GM12892 (cell line): ENCODE results near the gene ARSH.
"Not testable (repeated sequence)": the region's sequence is repeated elsewhere in the genome, so short reads cannot be mapped to it uniquely, and the experiment has no call there.

ENCODE experiments used
- POLR2A ChIP-seq: IDR thresholded peaks from 2 replicates; pipeline ENCODE4 v1.6.1; 2011; ENCODE audit warnings: low read depth, low read length, control low read depth
- POLR2AphosphoS5 ChIP-seq: IDR thresholded peaks from 2 replicates; pipeline ENCODE4 v1.6.1; 2011; ENCODE audit warnings: low read depth, low read length, control low read depth
- TAF1 ChIP-seq: IDR thresholded peaks from 2 replicates; pipeline ENCODE4 v1.6.1; 2011; ENCODE audit warnings: low read depth, mild to moderate bottlenecking, control low read depth, low read length, borderline replicate concordance

GRCh38 chrX:2978639-2979038 is 27.7 kb upstream of the ARSH start:
- not testable (repeated sequence) for TF ChIP-seq POLR2AphosphoS5, TAF1, POLR2A
